COLO668 (cell line): Measurements from ENCODE around the gene PEX26.
"Not testable (repeated sequence)": the region's sequence is repeated elsewhere in the genome, so short reads cannot be mapped to it uniquely, and the experiment has no call there.

Experiments
- DNase-seq: peaks from one replicate; lab custom pipeline; 2025; ENCODE audit not compliant: unreplicated experiment; lab: John Stamatoyannopoulos, UW

The PEX26 gene

DNA sequence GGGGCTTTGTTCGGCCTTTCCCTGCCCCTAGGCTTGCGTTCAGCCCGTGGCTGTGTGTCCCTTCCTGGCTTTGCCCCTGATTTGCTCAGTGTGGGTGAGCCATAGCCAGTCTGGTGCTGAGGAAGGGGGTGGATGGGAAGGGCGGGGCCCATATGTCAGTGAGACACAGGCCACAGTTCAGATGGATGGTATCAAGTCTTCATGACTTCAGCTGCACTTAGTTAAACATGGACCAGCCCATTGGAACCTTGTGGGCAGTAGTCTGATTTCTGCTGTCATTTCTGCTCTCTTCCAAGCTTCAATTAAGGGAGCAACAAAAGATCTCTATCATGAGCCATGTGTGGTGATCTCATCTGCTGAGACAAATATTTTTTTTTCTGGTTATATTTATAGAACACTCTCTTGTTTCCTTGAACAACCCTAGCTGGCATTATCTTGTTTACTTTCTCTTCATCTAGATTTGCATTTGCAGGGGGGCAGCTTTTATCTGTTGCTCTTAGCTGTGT, 21.6 kb upstream of the PEX26 start:
- peak; percentile 67 for DNase-seq

DNA sequence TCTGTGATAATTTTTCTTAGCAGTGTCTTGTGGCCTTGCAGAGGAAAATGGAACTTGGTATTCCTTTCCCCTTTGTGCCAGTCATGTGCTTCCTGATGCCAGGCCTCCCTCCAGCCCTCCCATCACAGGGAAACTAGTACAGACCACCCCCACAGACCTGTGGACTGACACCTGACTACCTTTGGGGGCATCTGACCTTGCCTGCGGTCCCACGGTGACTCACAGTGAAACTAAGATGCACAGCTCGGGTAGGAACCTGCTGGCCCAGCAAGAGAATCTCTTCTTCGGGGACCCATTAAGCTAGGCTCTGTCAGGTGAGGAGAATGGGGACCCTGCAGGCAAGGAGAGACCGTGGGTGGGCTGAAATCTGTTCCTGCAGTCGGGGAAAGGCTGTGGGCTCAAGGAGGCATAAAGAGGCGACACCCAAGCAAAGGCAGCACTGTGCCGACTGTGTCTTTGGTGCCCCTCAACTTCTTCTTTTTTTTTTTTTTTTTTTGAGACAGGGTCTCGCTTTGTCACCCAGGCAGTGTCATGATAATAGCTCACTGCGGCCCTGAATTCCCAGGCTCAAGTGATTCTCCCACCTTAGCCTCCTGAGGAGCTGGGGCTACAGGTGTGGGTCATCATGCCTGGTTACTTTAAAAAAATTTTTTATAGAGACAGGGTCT, 20.8 kb upstream of the PEX26 start:
- no peak for DNase-seq

DNA sequence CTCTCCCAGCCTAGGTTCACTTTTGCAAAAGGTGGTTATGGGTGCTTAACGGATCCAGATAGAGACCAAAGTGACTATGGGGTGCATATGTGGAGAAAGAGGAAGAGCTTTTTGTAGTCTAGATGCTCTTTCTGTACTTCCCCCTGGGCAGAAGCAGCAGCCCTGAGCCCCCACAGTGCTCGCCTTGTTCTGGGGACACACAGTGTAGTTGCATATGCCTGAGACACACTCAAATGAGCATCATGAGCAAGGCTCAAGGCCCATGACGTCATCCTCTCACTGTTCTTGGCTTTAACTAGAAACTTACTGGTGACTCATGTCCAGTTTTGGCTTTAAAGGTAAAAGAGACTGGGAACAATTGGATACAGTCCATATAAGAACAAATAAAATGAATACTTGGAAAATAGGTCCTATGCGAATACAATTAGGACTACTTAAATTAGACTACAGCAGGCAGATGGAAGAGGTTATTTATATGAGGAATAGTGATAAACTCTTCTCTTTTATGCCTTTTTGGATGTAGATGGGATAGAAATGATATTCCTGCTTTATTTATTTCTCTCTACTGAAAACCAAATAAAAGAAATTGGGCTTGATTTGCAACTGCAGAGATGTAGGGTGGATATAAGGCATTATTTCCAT, 20.1 kb upstream of the PEX26 start:
- peak; percentile 11 for DNase-seq

DNA sequence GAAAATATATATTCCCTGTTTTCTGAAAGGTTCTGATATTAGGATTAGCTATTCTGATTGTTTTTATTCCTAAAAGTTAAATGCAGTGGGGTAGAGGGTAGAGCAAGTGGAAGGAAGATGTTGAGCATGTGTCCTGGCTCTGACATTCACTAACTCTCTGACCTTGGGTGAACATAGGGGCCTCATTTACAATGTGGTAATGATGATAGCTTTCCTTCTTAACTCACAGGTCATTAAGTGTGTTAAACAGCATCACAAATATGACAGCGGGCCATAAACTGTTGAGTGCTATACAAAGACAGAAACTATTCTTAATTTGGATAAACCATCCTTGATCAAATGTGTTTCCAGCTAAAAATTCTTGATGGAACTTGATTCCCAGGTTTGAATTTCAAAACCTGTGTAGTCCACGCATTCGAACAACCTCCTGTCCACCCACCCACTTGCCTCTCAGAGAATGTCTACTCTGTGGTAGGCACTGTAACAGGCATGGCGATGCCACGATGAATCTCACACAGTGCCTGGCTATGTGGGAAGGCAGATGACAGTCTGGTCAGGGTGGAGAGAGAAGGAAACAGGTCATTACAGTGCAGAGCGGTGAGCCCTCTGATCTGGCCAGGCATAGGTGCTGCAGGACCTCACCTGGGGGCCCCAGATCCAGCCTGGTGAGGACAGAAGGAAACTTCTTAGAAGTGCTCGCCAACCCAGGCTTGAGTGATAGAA, 19.3 kb upstream of the PEX26 start:
- no peak for DNase-seq

DNA sequence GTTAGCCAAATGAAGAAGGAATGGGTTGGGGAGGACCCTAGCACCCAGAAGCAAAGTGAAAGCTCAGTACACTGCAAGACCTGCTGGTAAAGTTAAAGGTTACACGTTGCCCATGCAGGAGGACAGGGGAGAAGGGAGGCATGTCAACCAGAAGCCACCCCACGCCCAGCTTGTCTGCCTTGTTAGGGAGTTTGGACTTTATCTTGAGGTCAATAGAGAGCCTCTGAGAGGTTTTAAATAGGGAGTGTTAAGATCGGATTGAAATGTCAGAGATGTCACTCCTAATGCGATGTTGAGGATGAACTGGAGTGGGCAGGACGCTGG, 18.7 kb upstream of the PEX26 start:
- no peak for DNase-seq

DNA sequence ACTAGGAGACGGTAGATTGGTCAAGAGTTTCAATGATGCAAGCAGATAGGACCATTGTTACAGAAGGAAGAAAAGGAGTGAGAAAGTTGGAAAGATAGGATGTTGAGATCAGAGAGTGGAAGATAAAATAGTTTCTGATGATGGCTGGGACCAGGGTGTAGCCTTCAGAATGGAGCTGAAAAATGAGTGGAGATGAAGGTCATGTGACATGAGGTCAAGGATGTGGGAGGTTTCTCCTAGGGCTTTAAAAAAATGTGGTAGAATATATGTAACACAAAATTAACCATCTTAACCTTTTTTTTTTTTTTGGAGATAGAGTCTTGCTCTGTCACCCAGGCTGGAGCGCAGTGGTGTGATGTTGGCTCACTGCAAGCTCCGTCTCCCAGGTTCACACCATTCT, 18.3 kb upstream of the PEX26 start:
- no peak for DNase-seq

DNA sequence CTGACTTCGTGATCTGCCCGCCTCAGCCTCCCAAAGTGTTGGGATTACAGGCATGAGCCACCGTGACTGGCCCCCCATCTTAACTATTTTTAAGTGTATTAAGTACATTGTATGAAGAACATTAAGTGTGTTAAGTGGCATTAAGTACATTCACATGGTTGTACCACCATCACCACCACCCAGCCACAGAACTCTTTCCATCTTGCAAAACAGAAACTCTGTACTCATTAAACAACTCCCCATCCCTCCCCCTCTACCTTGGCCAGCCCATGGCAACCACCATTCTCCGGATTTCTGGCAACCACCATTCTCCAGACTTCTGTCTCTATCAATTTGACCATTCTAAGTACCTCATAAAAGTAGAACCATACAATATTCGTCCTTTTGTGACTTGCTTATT, 17.8 kb upstream of the PEX26 start:
- no peak for DNase-seq

DNA sequence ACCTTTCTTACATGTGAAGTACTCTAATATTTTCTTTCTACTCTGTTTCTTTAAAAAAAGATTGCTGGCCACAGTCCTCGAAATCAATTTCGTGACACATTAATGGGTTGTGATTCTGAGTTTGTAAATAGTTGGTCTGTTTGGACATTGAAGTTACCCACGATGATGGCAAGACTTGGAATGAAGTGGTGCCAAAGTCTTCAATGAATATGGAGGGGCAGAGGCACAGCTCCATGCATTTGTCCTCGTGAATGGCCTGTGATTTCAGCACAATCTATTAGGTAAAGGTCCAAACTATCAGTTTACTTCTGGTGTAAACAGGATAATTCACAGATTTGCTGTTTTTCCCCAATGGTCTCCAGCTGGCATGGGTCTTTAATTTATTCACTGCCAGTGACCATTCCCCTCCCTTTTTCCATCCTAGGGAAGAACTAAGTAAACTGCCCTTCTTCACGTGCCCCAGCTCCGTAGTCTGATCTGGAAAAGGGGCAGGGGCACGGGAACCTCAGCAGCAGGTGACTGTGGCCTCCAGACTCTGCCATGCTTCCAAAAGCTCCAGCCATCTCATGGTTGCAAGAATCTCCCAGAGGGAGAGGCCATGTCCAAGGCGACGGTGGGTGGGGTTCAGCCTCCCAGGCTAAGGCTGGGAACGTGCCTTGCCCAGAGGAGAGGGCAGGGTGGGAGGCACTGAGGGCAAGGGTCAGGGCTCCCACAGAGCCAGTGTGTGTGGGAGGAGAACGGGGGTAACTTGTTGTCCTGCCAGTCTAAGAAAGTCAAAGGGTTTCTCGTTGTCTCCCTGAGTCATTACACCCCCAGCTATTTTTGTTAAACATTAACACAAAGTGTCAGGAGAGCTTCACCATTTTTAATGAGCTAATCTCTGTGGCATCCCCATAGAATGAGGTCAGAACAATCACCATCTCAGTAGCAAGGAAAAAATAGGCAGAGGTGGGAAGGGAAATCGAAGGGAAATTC, 16.9 kb upstream of the PEX26 start:
- DNase-seq = peak; percentile 12

DNA sequence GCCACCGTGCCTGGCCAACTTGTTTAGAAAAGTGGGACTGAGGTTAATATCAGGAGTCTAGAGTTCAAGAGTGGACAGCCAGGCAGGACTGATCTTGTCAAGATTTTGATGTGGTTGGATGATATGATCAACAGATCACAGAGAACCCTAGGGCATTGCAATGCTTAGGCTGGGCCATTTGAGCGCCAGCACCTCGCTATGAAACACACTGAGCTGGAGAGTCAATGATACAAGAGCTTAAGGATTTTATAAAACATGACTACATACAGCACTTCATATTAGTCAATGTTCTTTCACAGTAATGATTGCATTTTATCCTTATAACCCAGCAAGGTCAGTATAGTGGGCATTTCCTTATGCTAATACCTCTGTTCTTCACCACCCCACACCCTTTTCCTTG, 15.4 kb upstream of the PEX26 start:
- DNase-seq = no peak

DNA sequence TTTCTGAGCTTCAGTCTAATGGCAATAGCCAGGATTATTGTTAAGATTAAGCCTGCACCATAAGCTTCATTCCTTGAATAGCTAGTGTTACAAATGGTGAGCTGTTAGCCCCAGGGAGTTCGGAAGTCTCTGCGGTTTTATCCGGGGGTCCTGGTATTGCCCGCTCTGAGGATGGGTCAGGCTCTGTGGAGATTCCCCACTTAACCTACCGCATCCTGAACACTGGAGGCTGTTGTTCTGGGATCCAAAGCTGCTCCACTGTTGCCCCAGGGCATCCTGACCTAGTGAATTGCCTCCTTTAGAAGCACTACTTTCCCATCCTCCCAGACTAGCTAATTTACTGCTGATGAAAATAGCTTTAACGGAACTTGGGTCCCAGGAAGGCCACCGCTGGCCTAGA, 14.5 kb upstream of the PEX26 start:
- no peak for DNase-seq

DNA sequence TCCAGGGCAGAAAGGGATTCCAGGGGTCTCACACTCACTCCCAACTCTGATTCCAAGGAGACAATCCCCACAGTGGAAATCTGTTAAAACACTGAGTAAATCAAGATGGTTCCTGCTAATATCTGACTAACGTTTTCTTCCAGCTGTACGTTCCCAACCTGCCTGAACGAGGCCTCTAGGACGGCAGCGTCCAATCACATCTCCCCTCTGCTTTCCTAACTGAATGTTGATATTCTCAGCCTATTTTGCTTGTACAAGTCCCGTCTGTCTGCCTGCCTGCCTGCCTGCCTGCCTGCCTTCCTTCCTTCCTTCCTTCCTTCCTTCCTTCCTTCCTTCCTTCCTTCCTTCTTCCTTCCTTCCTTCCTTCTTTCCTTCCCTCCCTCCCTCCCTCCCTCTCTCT, 14.1 kb upstream of the PEX26 start:
- DNase-seq = not testable (repeated sequence)

DNA sequence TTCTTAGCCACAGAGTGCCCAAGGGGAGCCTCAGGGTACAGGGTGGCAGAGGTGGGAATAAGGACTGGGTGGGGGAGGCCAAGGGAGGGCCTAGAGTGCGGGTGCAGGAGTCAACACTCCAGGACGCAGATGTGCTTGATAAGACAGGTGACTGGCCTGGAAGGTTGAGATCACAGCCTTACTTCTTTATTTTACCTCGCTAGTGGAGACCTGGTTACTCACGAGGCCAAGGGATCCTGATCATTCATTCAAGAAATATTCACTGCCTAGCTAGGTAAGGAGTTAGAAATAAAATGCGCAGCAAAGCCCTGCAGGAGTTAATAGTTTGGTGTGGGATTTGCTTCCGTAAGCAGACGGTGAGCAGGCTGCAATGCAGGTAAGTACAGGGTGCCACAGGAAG, 13.2 kb upstream of the PEX26 start:
- no peak for DNase-seq

DNA sequence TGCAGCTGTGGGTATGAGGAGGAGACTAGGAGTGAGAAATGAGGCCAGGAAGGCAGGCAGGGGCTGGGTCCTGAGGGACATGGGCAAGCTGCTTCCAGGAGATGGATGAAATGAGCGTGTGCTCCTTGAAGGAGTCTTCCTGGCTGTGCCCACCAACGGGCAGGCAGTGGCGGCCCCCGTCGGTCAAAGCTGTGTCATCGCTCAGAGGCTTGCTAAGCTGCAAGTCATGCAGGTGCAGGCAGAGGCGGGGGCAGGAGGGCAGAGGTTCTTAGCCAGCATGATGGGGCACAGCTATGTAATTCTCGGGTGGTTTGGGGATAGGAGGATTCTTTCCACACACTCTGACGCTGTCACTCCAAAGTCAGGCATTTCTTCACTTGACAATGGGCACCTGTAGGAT, 12.5 kb upstream of the PEX26 start:
- DNase-seq = no peak

DNA sequence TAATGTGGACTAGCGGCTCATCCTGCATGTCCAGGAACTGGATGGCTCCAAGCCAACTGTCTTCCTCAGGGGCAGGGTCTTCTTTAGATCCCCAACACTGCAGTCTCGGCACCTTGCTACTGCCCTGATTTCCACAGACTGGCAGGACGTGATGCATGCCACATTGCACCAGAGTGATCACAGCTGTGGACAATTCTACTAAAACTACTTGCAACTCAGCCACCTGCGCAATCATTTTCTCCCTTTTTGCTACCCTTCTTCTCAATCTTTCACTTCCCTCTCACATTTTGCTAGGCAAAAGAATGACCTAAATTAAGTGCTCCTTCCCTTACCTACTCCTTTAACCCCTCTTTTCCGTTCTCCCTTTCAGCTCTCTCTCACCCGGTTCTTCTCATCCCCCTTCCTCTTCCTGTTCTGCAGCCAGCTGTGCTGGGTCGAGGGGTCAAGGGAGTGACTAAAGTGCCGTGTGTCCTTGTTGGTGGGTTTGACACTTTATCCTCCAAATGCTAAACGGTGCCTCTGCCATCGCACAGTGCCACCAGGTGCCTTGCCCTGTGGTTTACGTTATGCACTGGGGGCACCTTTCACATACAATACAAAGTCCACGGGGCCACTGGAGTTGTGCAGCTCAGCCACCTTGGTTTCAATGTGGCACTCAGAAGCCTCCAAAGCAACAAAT, 11.5 kb upstream of the PEX26 start:
- DNase-seq = no peak

DNA sequence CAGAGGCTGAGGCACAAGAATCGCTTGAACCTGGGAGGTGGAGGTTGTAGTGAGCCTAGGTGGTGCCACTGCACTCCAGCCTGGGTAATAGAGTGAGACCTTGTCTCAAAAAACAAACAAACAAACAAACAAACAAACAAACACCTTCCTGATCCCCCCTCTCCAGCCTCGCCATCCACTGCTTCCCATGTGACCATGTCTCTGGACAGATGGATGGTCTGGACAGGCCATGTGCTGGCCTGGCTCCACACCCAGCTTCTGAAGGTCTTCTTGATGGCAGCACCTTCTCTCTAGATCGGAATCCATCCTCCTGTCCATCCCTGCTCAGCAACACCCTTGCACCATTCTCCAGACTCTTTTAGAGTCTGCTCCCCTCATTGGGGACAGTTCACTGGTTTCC, 10.7 kb upstream of the PEX26 start:
- no peak for DNase-seq

DNA sequence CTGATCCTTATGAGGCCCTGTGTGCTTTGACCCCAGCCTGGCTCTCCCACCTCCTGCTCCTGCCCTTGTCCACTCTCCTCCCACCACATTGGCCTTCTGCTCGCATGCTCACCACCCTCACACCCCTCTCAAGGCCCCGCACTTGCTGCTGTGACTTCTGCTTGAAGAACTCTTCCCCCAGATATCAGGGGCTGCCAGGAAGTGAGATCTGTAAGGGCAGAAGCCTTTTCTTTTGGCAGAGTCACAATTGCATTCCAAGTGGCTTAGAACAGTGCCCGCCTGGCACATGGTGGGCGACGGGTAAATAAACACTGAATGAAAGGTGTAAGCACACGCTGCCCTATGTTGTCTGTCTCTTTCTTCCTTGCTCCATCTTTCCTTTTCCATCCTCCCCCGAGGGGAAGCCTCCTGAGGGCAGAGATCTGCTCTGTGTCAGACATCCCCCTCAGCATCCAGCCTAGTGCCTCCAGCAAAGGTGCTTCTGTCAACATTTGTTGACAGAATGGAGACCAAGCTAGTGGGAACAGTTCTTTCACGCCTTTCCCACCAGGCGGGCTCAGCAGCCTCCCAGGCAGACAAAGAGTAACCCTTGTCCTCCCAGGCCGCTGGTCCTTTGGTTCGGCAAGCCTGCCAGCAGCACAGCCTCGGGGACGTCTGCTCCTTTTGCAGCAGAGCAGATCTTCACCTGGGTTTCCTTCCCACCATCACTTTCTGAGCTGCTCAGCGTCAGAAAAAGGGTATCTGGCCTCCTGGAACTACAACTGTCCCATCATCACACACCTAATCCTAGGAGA, 10.0 kb upstream of the PEX26 start:
- DNase-seq = no peak

DNA sequence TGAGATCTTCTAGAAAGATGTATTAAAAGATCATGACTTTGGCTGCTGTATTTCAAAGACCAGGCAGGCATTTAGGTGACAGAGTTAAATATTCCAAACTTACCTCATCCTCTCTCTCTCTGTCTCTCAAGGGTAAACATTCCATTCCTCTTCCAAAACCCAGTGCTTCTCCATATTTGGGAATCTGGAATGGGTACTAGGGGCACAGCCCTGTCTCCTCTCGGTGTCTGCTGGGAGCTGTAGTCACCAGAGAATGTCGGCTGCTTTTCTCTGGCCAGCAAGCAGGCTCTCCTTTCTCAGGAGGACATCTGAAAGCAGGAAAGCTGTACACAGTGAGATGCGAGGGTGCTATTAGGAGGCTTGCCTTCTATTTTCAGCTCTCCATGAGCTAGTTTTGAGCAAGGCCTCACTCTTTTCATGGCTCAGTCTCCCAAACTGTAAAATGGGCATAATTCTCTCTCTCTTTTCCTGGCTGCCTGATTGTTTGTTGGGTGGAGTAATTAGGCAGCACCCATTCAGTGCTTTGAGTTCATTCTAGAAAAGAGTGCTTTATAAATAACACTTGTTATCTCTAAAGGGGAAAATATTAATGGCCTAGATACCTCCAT, 9.3 kb upstream of the PEX26 start:
- DNase-seq = no peak

DNA sequence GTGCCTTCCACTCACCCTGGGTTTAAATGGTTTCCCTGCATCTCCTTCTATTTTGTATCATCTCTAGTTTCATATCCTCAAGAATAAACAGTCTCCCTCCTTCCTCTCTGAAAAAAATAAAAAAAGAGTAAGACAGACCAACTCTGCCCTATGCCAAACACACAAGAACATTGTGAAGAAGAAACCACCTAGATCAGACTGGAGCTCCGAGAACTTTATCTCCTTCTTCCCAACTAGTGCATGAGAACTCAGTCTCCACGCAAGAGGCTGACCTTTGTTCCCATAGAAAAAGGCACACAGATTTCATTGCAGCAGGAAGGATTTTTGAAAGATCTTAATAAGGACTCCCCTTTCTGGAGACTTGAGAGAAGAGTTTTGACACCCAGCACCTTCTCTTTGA, 8.7 kb upstream of the PEX26 start:
- no peak for DNase-seq

DNA sequence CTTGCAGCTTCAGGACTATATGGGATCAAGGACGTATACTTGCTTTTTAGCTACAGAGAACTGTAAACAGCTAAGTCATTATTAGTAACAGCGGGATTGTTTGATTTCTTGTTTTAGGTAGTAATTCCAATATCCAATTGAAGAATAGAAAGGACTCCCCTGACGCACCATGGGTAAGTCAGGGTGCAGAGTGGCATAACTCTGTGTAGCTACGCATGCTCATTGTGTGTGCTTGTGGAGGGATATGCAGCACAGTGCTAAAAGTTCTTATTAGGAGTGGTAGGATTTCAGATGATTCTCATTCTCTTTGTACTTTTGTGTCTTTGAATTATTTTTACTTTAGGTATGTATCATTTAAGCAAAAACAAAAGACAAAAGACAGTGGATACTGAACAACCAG, 7.7 kb upstream of the PEX26 start:
- DNase-seq = no peak
